GM12878 (cell line): Measurements from ENCODE around the gene CACNB3. TPM values are rescaled to one million over a fixed set of nuclear protein-coding genes. Genes with fewer than 3 reads are reported as not detected.

Experiments
- ATAC-seq: fragments of 200-7000 bp; cut with Tn5 transposase; 3 replicates; pipeline ENCODE4 v1.9.1; 2020; ENCODE audit warnings: mild to moderate bottlenecking, moderate library complexity
- BruUV-seq: library from RNA; stranded (reverse); fragments of 400-500 nt; replicated peaks from 2 replicates; lab custom pipeline; 2021; lab: Mats Ljungman, UMichigan
- CTCF ChIA-PET: fragments of 300-600 bp; sonication (Branson Sonifier 250); formaldehyde crosslinking; extraction: SDS; loops from one replicate; lab custom pipeline; 2021; ENCODE audit warnings: inconsistent platforms; lab: Yijun Ruan, JAX
- POLR2A ChIA-PET: fragments of 350-600 bp; formaldehyde crosslinking; extraction: SDS; loops from one replicate; lab custom pipeline; 2021; ENCODE audit warnings: inconsistent platforms; lab: Charles Lee
- RAD21 ChIA-PET: fragments of 300-600 bp; sonication (Branson Sonifier 250); formaldehyde crosslinking; loops from one replicate; lab custom pipeline; 2023; ENCODE audit warnings: antibody characterized with exemption; ENCODE audit not compliant: unreplicated experiment; lab: Charles Lee
- SMC1A ChIA-PET: fragments of 300-600 bp; sonication (Branson Sonifier 250); formaldehyde crosslinking; loops from one replicate; lab custom pipeline; 2023; ENCODE audit not compliant: unreplicated experiment, uncharacterized antibody; lab: Charles Lee
- DNase-seq: peaks from one replicate; pipeline ENCODE4 v3.0.0-alpha.2; 2011; ENCODE audit warnings: low read depth, low spot score
- FAIRE-seq: peaks from 3 replicates; lab custom pipeline; 2011; peaks lifted over from hg19 to GRCh38; lab: Jason Lieb, UNC
- H2AFZ ChIP-seq: 2 replicates; pipeline ENCODE4 v1.6.0; 2011; ENCODE audit warnings: low read depth, low read length, control low read depth; ENCODE audit not compliant: control insufficient read depth
- H3K27ac ChIP-seq: 2 replicates; pipeline ENCODE4 v1.5.1; 2011; ENCODE audit warnings: control low read depth; ENCODE audit not compliant: control insufficient read depth, insufficient read depth
- H3K27me3 ChIP-seq, 2 experiments: replicated peaks in 1 of 2; 2 replicates each; pipeline versions ENCODE4 v1.6.0 to v1.6.1; 2011; ENCODE audit warnings: low read length in 1 of 2; ENCODE audit not compliant: control insufficient read depth in 2 of 2, insufficient read depth in 2 of 2
- H3K36me3 ChIP-seq, 2 experiments: 2 replicates each; pipeline ENCODE4 v1.5.1; 2011; ENCODE audit warnings: low read length in 1 of 2; ENCODE audit not compliant: control insufficient read depth in 2 of 2, insufficient read depth in 2 of 2
- H3K4me1 ChIP-seq: 2 replicates; pipeline ENCODE4 v1.6.1; 2011; ENCODE audit warnings: mild to moderate bottlenecking, low read length, moderate library complexity, mixed read lengths; ENCODE audit not compliant: control insufficient read depth, insufficient read depth
- H3K4me2 ChIP-seq: 2 replicates; pipeline ENCODE4 v1.6.0; 2011; ENCODE audit warnings: control low read depth; ENCODE audit not compliant: control insufficient read depth, insufficient read depth
- H3K4me3 ChIP-seq: fragments of 200-600 bp; sonication (generic); 2 replicates; pipeline ENCODE4 v1.5.1; 2016
- H3K79me2 ChIP-seq: 2 replicates; pipeline ENCODE4 v1.6.0; 2011; ENCODE audit warnings: low read length; ENCODE audit not compliant: control insufficient read depth, insufficient read depth
- H3K9ac ChIP-seq: 2 replicates; pipeline ENCODE4 v1.8.0; 2011; ENCODE audit warnings: low read length, control low read depth, mixed read lengths; ENCODE audit not compliant: control insufficient read depth, insufficient read depth
- H3K9me3 ChIP-seq: replicated peaks from 3 replicates; pipeline ENCODE4 v1.5.1; 2011; ENCODE audit warnings: mild to moderate bottlenecking, low read length; ENCODE audit not compliant: control insufficient read depth, insufficient read depth
- H4K20me1 ChIP-seq: 2 replicates; pipeline ENCODE4 v1.6.0; 2011; ENCODE audit not compliant: control insufficient read depth, insufficient read depth
- E4F1 ChIP-seq: fragments of 450-650 bp; IDR thresholded peaks from 2 replicates; pipeline ENCODE4 v1.6.1; 2018; ENCODE audit warnings: borderline replicate concordance, mild to moderate bottlenecking; ENCODE audit not compliant: partially characterized antibody
- EP300 ChIP-seq, 2 experiments: fragments of 150-350 bp in 1 of 2; IDR thresholded peaks; 2 replicates each; pipeline ENCODE4 v1.6.1; 2011 to 2012; ENCODE audit warnings: low read depth in 2 of 2, low read length in 2 of 2, borderline replicate concordance in 1 of 2, improper control_type of control experiment in 1 of 2, inconsistent platforms in 1 of 2; ENCODE audit not compliant: control insufficient read depth in 1 of 2
- KLF5 ChIP-seq: fragments of 450-650 bp; IDR thresholded peaks from 2 replicates; pipeline ENCODE4 v1.6.1; 2014; ENCODE audit warnings: mild to moderate bottlenecking; ENCODE audit not compliant: partially characterized antibody
- MXI1 ChIP-seq: fragments of 150-350 bp; IDR thresholded peaks from 2 replicates; pipeline ENCODE4 v1.6.1; 2011; ENCODE audit warnings: low read depth, mild to moderate bottlenecking, inconsistent platforms, low read length, improper control_type of control experiment
- NFYA ChIP-seq: IDR thresholded peaks from 2 replicates; pipeline ENCODE4 v1.6.1; 2011; ENCODE audit warnings: low read depth, mild to moderate bottlenecking, low read length, improper control_type of control experiment, borderline replicate concordance
- SIX5 ChIP-seq: IDR thresholded peaks from 2 replicates; pipeline ENCODE4 v1.6.1; 2011; ENCODE audit warnings: mild to moderate bottlenecking, low read depth, low read length, moderate library complexity; ENCODE audit not compliant: severe bottlenecking
- TCF12 ChIP-seq: IDR thresholded peaks from 2 replicates; pipeline ENCODE4 v1.6.1; 2011; ENCODE audit warnings: low read depth, mild to moderate bottlenecking, low read length
- ZNF207 ChIP-seq: fragments of 450-650 bp; IDR thresholded peaks from 2 replicates; pipeline ENCODE4 v1.6.1; 2014; ENCODE audit warnings: antibody characterized with exemption, mild to moderate bottlenecking, borderline replicate concordance
- ZNF217 ChIP-seq: fragments of 450-650 bp; IDR thresholded peaks from 2 replicates; pipeline ENCODE4 v1.6.1; 2017; ENCODE audit warnings: antibody characterized with exemption, mild to moderate bottlenecking
- WGBS: methylation state at CpG from one replicate; pipeline ENCODE4 v1.1.6; 2016; ENCODE audit warnings: low lambda C conversion rate; ENCODE audit not compliant: insufficient replicate concordance, insufficient coverage; ENCODE audit errors: missing lambda C conversion rate; 5-methylcytosine and 5-hydroxymethylcytosine counted together
- in situ Hi-C: fragments of 300-500 bp; cut with MboI; formaldehyde crosslinking; loops from 9 replicates; pipeline ENCODE4 v1.14.3; 2018; ENCODE audit warnings: mixed read lengths
- intact Hi-C: fragments of 100-400 bp; cut with micrococcal nuclease; formaldehyde crosslinking; loops from one replicate; pipeline ENCODE4 v1.14.2; 2022; ENCODE audit not compliant: unreplicated experiment
- polyA plus RNA-seq, 11 experiments: library from polyadenylated mRNA; depleted of rRNA in 4 of 11; unstranded in 6 of 11; stranded (reverse) in 5 of 11; fragments of >200 nt; fragmentation: Nextera tagmentation in 4 of 11; fragmentation: Illumina TruSeq in 1 of 11; extraction: Ambion mirVana in 4 of 11; extraction: Trizol in 1 of 11; gene quantifications; 1 replicate in 1 of 11; 2 replicates in 10 of 11; pipeline versions ENCODE4 v1.2.1 to v1.2.3, GENCODE V29; 2011 to 2016; ENCODE audit warnings: inconsistent platforms in 2 of 11, missing spikeins in 2 of 11, low read depth in 1 of 11
- total RNA-seq, 4 experiments: library from RNA; depleted of rRNA in 3 of 4; stranded (reverse); fragments of >200 nt in 3 of 4; fragmentation: Illumina TruSeq in 1 of 4; extraction: Trizol in 1 of 4; gene quantifications; 2 replicates each; pipeline versions ENCODE4 v1.2.1 to v1.2.3, GENCODE V29; 2013 to 2021

CACNB3 gene
- total and polyA plus RNA-seq, 10 of the 15 experiments (the other 5 are each of a cell fraction or from before 2014, with no cell fraction given), result 0.78 to 5.0 (median 1.7) TPM

DNA sequence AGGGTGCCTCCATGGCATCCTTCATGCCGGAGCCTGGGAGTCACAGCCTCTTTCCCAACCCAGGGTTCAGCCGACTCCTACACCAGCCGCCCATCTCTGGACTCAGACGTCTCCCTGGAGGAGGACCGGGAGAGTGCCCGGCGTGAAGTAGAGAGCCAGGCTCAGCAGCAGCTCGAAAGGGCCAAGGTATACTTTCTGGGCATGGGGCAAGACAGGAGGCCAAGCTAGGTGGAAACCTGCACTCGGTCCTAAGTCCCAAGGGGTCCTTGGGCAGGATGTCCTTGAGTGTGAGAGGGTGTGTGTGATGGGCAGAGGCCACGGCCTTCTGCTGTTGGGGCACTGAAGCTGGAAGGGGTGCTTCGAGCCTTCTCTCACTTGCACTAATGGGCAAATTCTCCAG lies 5.0 kb downstream of the CACNB3 start:
- 55% methylated on average over 10 of the region's 11 CpGs for WGBS
- Histone ChIP-seq H3K79me2 (no peaks in the 10 kb centered on the region), H3K36me3 (peaks cover 0 to under 1% of the 10 kb centered on the region in 2 experiments; a peak in 1 of 4 replicates), H4K20me1 (no peaks in the 10 kb centered on the region), H3K4me3 (no peak overlapping the region), H3K9me3 (no peaks in the 10 kb centered on the region), H3K9ac (no peak overlapping the region), H3K4me1 (no peaks in the 10 kb centered on the region; the same call in 1 of the 2 replicates), H3K27me3 (peaks cover 0 to 2% of the 10 kb centered on the region in 2 experiments; a peak in 3 of 4 replicates), H2AFZ (no peak overlapping the region), H3K4me2 (no peak overlapping the region), H3K27ac (no peak overlapping the region)
- TF ChIP-seq MXI1, result no peak
- TF ChIP-seq NFYA, result no peak
- TF ChIP-seq EP300 (IDR thresholded peaks at IDR 0.05; ENCODE audit: borderline replicate concordance in 1 of 2, control insufficient read depth in 1 of 2, low read depth in 2 of 2, low read length in 2 of 2), result no peak
- TF ChIP-seq TCF12, result no peak
- no peak for TF ChIP-seq E4F1
- no peak for TF ChIP-seq KLF5
- no peak for TF ChIP-seq SIX5
- TF ChIP-seq ZNF217, result no peak
- TF ChIP-seq ZNF207, result no peak
- intact Hi-C loops, result no loop called here
- no TSS peak for BruUV-seq
- DNase-seq (no peak), FAIRE-seq (no peak), ATAC-seq (no peak)
- in situ Hi-C loops, result no loop called here
- CTCF ChIA-PET, result interaction anchor here (4.2 kb wide), 1 partner anchor 9 kb away, joined by 26 read pairs; no protein-coding TSS in a partner anchor
- SMC1A ChIA-PET, result no interaction called here
- POLR2A ChIA-PET, result no interaction called here
- RAD21 ChIA-PET, result interaction anchor here (0.8 kb wide), 1 partner anchor 29 kb away, joined by 3 read pairs; the partner anchor contains the start of gene DDX23
